ENCODE data around the gene BTN2A1.

Gene BTN2A1

GRCh38 chr6:26464416-26465131 lies 6.8 kb downstream of the BTN2A1 start:
- TF ChIP-seq EZH2phosphoT487 (IDR thresholded peaks at IDR 0.05; ENCODE audit: borderline replicate concordance, low read length) (no peak), CTCF (IDR thresholded peaks at IDR 0.05; ENCODE audit: low read depth, low read length, poor library complexity, severe bottlenecking) (no peak)
- Histone ChIP-seq H3F3A (ENCODE audit: control insufficient read depth, insufficient read depth) (no peaks in the 10 kb centered on the region), H4K20me1 (ENCODE audit: control insufficient read depth, insufficient read depth, low read depth, low read length) (no peaks in the 10 kb centered on the region), H3K9me3 (ENCODE audit: control insufficient read depth, insufficient read depth, low read length) (no peaks in the 10 kb centered on the region), H3K9me2 (replicated peaks; ENCODE audit: control insufficient read depth, low read length) (no peaks in the 10 kb centered on the region), H3K4me1 (ENCODE audit: control insufficient read depth, low read length) (peaks cover 18% of the 10 kb centered on the region), H3K4me2 (ENCODE audit: low read length) (no peak overlapping the region), H3K36me3 (ENCODE audit: control insufficient read depth, low read length) (peaks cover 93% of the 10 kb centered on the region), H3K79me2 (ENCODE audit: control insufficient read depth, low read length) (peaks cover 25% of the 10 kb centered on the region), H3K27me3 (ENCODE audit: control insufficient read depth, low read length) (no peaks in the 10 kb centered on the region), H3K27ac (ENCODE audit: low read depth, low read length) (no peak overlapping the region), H3K4me3 (ENCODE audit: low read length) (no peak overlapping the region)

GRCh38 chr6:26465776-26466175 lies 8.0 kb downstream of the BTN2A1 start:
- Histone ChIP-seq H3K36me3 (ENCODE audit: control insufficient read depth, low read length) (peaks cover 89% of the 10 kb centered on the region), H3K4me2 (ENCODE audit: low read length) (no peak overlapping the region)
- TF ChIP-seq CTCF (IDR thresholded peaks at IDR 0.05; ENCODE audit: low read depth, low read length, poor library complexity, severe bottlenecking) = no peak
- no peak for TF ChIP-seq EZH2phosphoT487 (IDR thresholded peaks at IDR 0.05; ENCODE audit: borderline replicate concordance, low read length)

GRCh38 chr6:26468829-26469228 lies 11.1 kb downstream of the BTN2A1 start:
- Histone ChIP-seq H3K4me2 (ENCODE audit: low read length) (no peak overlapping the region), H3K4me3 (ENCODE audit: low read length) (no peak overlapping the region), H3K27me3 (ENCODE audit: control insufficient read depth, low read length) (no peaks in the 10 kb centered on the region), H3K36me3 (ENCODE audit: control insufficient read depth, low read length) (peaks cover 78% of the 10 kb centered on the region), H4K20me1 (ENCODE audit: control insufficient read depth, insufficient read depth, low read depth, low read length) (no peaks in the 10 kb centered on the region), H3K79me2 (ENCODE audit: control insufficient read depth, low read length) (no peaks in the 10 kb centered on the region), H3K9me3 (ENCODE audit: control insufficient read depth, insufficient read depth, low read length) (peaks cover 14% of the 10 kb centered on the region), H3F3A (ENCODE audit: control insufficient read depth, insufficient read depth) (peaks cover 10% of the 10 kb centered on the region; the same call in 1 of the 2 replicates), H3K9me2 (replicated peaks; ENCODE audit: control insufficient read depth, low read length) (no peaks in the 10 kb centered on the region), H3K27ac (ENCODE audit: low read depth, low read length) (no peak overlapping the region), H3K4me1 (ENCODE audit: control insufficient read depth, low read length) (peaks cover 22% of the 10 kb centered on the region)
- TF ChIP-seq CTCF (IDR thresholded peaks at IDR 0.05; ENCODE audit: low read depth, low read length, poor library complexity, severe bottlenecking) (no peak), EZH2phosphoT487 (IDR thresholded peaks at IDR 0.05; ENCODE audit: borderline replicate concordance, low read length) (no peak)

More at GRCh38 chr6:26465776-26466175, 8.0 kb downstream of the BTN2A1 start:
- peaks cover 13% of the 10 kb centered on the region for H3K79me2 ChIP-seq (ENCODE audit: control insufficient read depth, low read length)
- no peaks in the 10 kb centered on the region for H4K20me1 ChIP-seq (ENCODE audit: control insufficient read depth, insufficient read depth, low read depth, low read length)
- H3F3A ChIP-seq (ENCODE audit: control insufficient read depth, insufficient read depth) = peaks cover 1% of the 10 kb centered on the region; the same call in 1 of the 2 replicates
- H3K27me3 ChIP-seq (ENCODE audit: control insufficient read depth, low read length) = no peaks in the 10 kb centered on the region
- peaks cover 10% of the 10 kb centered on the region for H3K4me1 ChIP-seq (ENCODE audit: control insufficient read depth, low read length)
- no peaks in the 10 kb centered on the region for H3K9me2 ChIP-seq (replicated peaks; ENCODE audit: control insufficient read depth, low read length)
- no peak overlapping the region for H3K4me3 ChIP-seq (ENCODE audit: low read length)
- H3K27ac ChIP-seq (ENCODE audit: low read depth, low read length) = no peak overlapping the region
- H3K9me3 ChIP-seq (ENCODE audit: control insufficient read depth, insufficient read depth, low read length) = no peaks in the 10 kb centered on the region

Measured in DOHH2 (cell line).